GM23338 (cell line): ENCODE data around the gene EVI5L. TPM values are rescaled to one million over a fixed set of nuclear protein-coding genes. Genes with fewer than 3 reads are reported as not detected.

Source experiments
- ATAC-seq: fragments of 200-7000 bp; cut with Tn5 transposase; 3 replicates; pipeline ENCODE4 v1.9.1; 2020
- DNase-seq: peaks from one replicate; pipeline ENCODE4 v3.0.0-alpha.2; 2015; ENCODE audit warnings: low spot score
- H2AFZ ChIP-seq: fragments of 200-600 bp; sonication (generic); 2 replicates; pipeline ENCODE4 v1.8.0; 2016; ENCODE audit warnings: antibody characterized with exemption, mild to moderate bottlenecking, moderate library complexity
- H3F3A ChIP-seq: fragments of 200-600 bp; sonication (generic); replicated peaks from 2 replicates; pipeline ENCODE4 v1.8.0; 2017; ENCODE audit warnings: antibody characterized with exemption, mixed run types, low read depth
- H3K27ac ChIP-seq: fragments of 200-600 bp; sonication (generic); 2 replicates; pipeline ENCODE4 v1.6.1; 2016; ENCODE audit warnings: low read depth
- H3K27me3 ChIP-seq: fragments of 200-600 bp; sonication (generic); 2 replicates; pipeline ENCODE4 v1.8.0; 2016; ENCODE audit warnings: mild to moderate bottlenecking, mixed run types, moderate library complexity; ENCODE audit not compliant: insufficient read depth
- H3K36me3 ChIP-seq: fragments of 200-600 bp; sonication (generic); 2 replicates; pipeline ENCODE4 v1.8.0; 2016; ENCODE audit warnings: mild to moderate bottlenecking; ENCODE audit not compliant: insufficient read depth
- H3K4me1 ChIP-seq: fragments of 200-600 bp; sonication (generic); 2 replicates; pipeline ENCODE4 v1.8.0; 2016; ENCODE audit warnings: mild to moderate bottlenecking, moderate library complexity; ENCODE audit not compliant: insufficient read depth
- H3K4me2 ChIP-seq: fragments of 200-600 bp; sonication (generic); 2 replicates; pipeline ENCODE4 v1.7.1; 2017; ENCODE audit warnings: mixed run types
- H3K4me3 ChIP-seq: fragments of 200-600 bp; sonication (generic); 2 replicates; pipeline ENCODE4 v1.6.1; 2016; ENCODE audit warnings: mixed run types
- H3K79me2 ChIP-seq: fragments of 200-600 bp; sonication (generic); replicated peaks from 2 replicates; pipeline ENCODE4 v1.8.0; 2017; ENCODE audit warnings: mild to moderate bottlenecking; ENCODE audit not compliant: insufficient read depth
- H3K9me2 ChIP-seq: fragments of 200-600 bp; sonication (generic); 2 replicates; pipeline ENCODE4 v1.8.0; 2017; ENCODE audit not compliant: insufficient read depth
- H4K20me1 ChIP-seq: fragments of 200-600 bp; sonication (generic); replicated peaks from 2 replicates; pipeline ENCODE4 v1.8.0; 2017; ENCODE audit warnings: mild to moderate bottlenecking; ENCODE audit not compliant: insufficient read depth
- H3K27ac Mint-ChIP-seq: 2 replicates; pipeline ENCODE4 v1.8.0; 2020; ENCODE audit warnings: inconsistent platforms, mild to moderate bottlenecking, moderate library complexity, mixed read lengths
- H3K27me3 Mint-ChIP-seq: 3 replicates; pipeline ENCODE4 v1.8.0; 2022; ENCODE audit warnings: low read depth, mild to moderate bottlenecking, moderate library complexity, mixed read lengths, inconsistent platforms; ENCODE audit not compliant: insufficient read depth, poor library complexity
- H3K36me3 Mint-ChIP-seq: 3 replicates; pipeline ENCODE4 v1.8.0; 2021; ENCODE audit warnings: low read depth, mild to moderate bottlenecking, inconsistent platforms, moderate library complexity, mixed read lengths
- H3K4me1 Mint-ChIP-seq: 3 replicates; pipeline ENCODE4 v1.8.0; 2020; ENCODE audit warnings: mild to moderate bottlenecking, inconsistent platforms, mixed read lengths
- H3K4me3 Mint-ChIP-seq: 3 replicates; pipeline ENCODE4 v1.8.0; 2021; ENCODE audit warnings: moderate library complexity, mild to moderate bottlenecking, inconsistent platforms, mixed read lengths
- H3K9me3 Mint-ChIP-seq: 3 replicates; pipeline ENCODE4 v1.8.0; 2020; ENCODE audit warnings: moderate library complexity, mild to moderate bottlenecking, inconsistent platforms, mixed read lengths
- CREB1 ChIP-seq: fragments of 250-450 bp; sonication (Bioruptor Pico); IDR thresholded peaks from 2 replicates; pipeline ENCODE4 v1.5.0; 2020; ENCODE audit warnings: low read depth, mild to moderate bottlenecking, moderate library complexity
- CTCF ChIP-seq, 2 experiments: fragments of 200-600 bp in 1 of 2; sonication (generic) in 1 of 2; conservative IDR thresholded peaks; 2 replicates each; pipeline versions ENCODE4 v1.5.1 to v1.6.1; 2016 to 2017; ENCODE audit warnings: antibody characterized with exemption in 2 of 2, low read depth in 2 of 2, mild to moderate bottlenecking in 2 of 2, moderate library complexity in 1 of 2
- ETS1 ChIP-seq: IDR thresholded peaks from 2 replicates; pipeline ENCODE4 v1.6.1; 2016; ENCODE audit warnings: antibody characterized with exemption
- EZH2 ChIP-seq: fragments of 200-600 bp; sonication (generic); IDR thresholded peaks from one replicate; pipeline ENCODE4 v1.8.0; 2017; ENCODE audit warnings: antibody characterized with exemption, mild to moderate bottlenecking, low read depth; ENCODE audit not compliant: unreplicated experiment
- EZH2phosphoT487 ChIP-seq: fragments of 200-600 bp; sonication (generic); IDR thresholded peaks from one replicate; pipeline ENCODE4 v1.8.1; 2018; ENCODE audit warnings: antibody characterized with exemption; ENCODE audit not compliant: unreplicated experiment
- JUNB ChIP-seq: IDR thresholded peaks from one replicate; pipeline ENCODE4 v1.6.1; 2016; ENCODE audit warnings: antibody characterized with exemption; ENCODE audit not compliant: unreplicated experiment
- NANOG ChIP-seq: IDR thresholded peaks from 2 replicates; pipeline ENCODE4 v1.6.1; 2016; ENCODE audit warnings: antibody characterized with exemption, borderline replicate concordance
- POLR2AphosphoS5 ChIP-seq: IDR thresholded peaks from 2 replicates; pipeline ENCODE4 v1.6.1; 2016; ENCODE audit warnings: antibody characterized with exemption, low read depth
- STAT1 ChIP-seq: IDR thresholded peaks from one replicate; pipeline ENCODE4 v1.6.1; 2016; ENCODE audit warnings: antibody characterized with exemption; ENCODE audit not compliant: unreplicated experiment
- ZNF114 ChIP-seq: fragments of 250-450 bp; sonication (Bioruptor Pico); IDR thresholded peaks from 2 replicates; pipeline ENCODE4 v1.5.0; 2020; ENCODE audit warnings: mild to moderate bottlenecking, moderate library complexity
- ZNF331 ChIP-seq: fragments of 250-450 bp; sonication (Bioruptor Pico); IDR thresholded peaks from 2 replicates; pipeline ENCODE4 v1.5.0; 2020; ENCODE audit warnings: low read depth, mild to moderate bottlenecking, moderate library complexity
- polyA plus RNA-seq: library from polyadenylated mRNA; unstranded; fragments of >200 nt; fragmentation: Nextera tagmentation; extraction: Ambion mirVana; gene quantifications from 2 replicates; pipeline ENCODE4 v1.2.1, GENCODE V29; 2016
- total RNA-seq: library from RNA; depleted of rRNA; stranded (reverse); fragments of >200 nt; shearing (Covaris generic); gene quantifications from 2 replicates; pipeline ENCODE4 v1.2.3, GENCODE V29; 2014

The EVI5L gene
- total and polyA plus RNA-seq, 2 experiments from 2014 or later = 4.5 to 16.2 TPM

GRCh38 chr19:7908742-7909461, 78.9 kb downstream of the EVI5L start (continued):
- TF ChIP-seq NANOG (no peak), EZH2 (no peak)

- peaks cover 6% of the 10 kb centered on the region for H3K4me1 ChIP-seq
- no peaks in the 10 kb centered on the region for H3K9me2 ChIP-seq
- H4K20me1 ChIP-seq = peaks cover 5% of the 10 kb centered on the region
- 0 out of 2 replicates have a peak, but pooled peaks cover 3% of the 10 kb centered on the region for H3F3A ChIP-seq
- H3K27ac ChIP-seq = no peak overlapping the region
- peaks cover 29% of the 10 kb centered on the region for H3K79me2 ChIP-seq
- peaks cover 9% of the 10 kb centered on the region for H3K27me3 ChIP-seq
- no peak overlapping the region for H3K4me3 ChIP-seq
- TF ChIP-seq NANOG (no peak), CREB1 (no peak), ZNF331 (CRISPR knock-in tag) (no peak), EZH2 (no peak), EZH2phosphoT487 (no peak), CTCF (conservative IDR thresholded peaks at IDR 0.05; ENCODE audit: low read depth in 2 of 2) (no peak), ETS1 (no peak)
- Mint-ChIP-seq H3K4me3 (no peak overlapping the region), H3K27me3 (peaks cover 18% of the 10 kb centered on the region), H3K9me3 (no peaks in the 10 kb centered on the region; the same call in 2 of the 3 replicates), H3K4me1 (peaks cover 10% of the 10 kb centered on the region), H3K27ac (no peak overlapping the region), H3K36me3 (peaks cover 21% of the 10 kb centered on the region)
- H2AFZ ChIP-seq = no peak overlapping the region
- H3K4me2 ChIP-seq = no peak overlapping the region
- ATAC-seq (no peak), DNase-seq (no peak)
- no peaks in the 10 kb centered on the region; the same call in 1 of the 2 replicates for H3K36me3 ChIP-seq
Measured at GRCh38 chr19:7909471-7910067, 79.6 kb downstream of the EVI5L start.

- peaks cover 5% of the 10 kb centered on the region for H4K20me1 ChIP-seq
- no peak overlapping the region for H2AFZ ChIP-seq
- no peak overlapping the region for H3K27ac ChIP-seq
- no peak overlapping the region for H3K4me3 ChIP-seq
- no peak for DNase-seq
- no peaks in the 10 kb centered on the region for H3K9me3 Mint-ChIP-seq
- no peak overlapping the region for H3K27ac Mint-ChIP-seq
- peaks cover 17% of the 10 kb centered on the region for H3K36me3 Mint-ChIP-seq
- H3K4me3 Mint-ChIP-seq = no peak overlapping the region
- H3F3A ChIP-seq = no peaks in the 10 kb centered on the region
- no peak overlapping the region for H3K4me2 ChIP-seq
- no peaks in the 10 kb centered on the region for H3K4me1 ChIP-seq
- H3K27me3 ChIP-seq = peaks cover 19% of the 10 kb centered on the region
- H3K27me3 Mint-ChIP-seq = peaks cover 23% of the 10 kb centered on the region
- no peaks in the 10 kb centered on the region; the same call in 1 of the 2 replicates for H3K36me3 ChIP-seq
- H3K4me1 Mint-ChIP-seq = peaks cover 4% of the 10 kb centered on the region
- H3K9me2 ChIP-seq = no peaks in the 10 kb centered on the region
- no peak for ATAC-seq
- H3K79me2 ChIP-seq = peaks cover 20% of the 10 kb centered on the region
- no peak for TF ChIP-seq POLR2AphosphoS5
- TF ChIP-seq JUNB = no peak
- TF ChIP-seq ZNF114 = no peak
- TF ChIP-seq EZH2 = no peak
- no peak for TF ChIP-seq STAT1
Measured at GRCh38 chr19:7910321-7911161, 80.5 kb downstream of the EVI5L start.
